ENCODE measurements around the gene GAP43. TPM values are rescaled to one million over a fixed set of nuclear protein-coding genes. Genes with fewer than 3 reads are reported as not detected.

The GAP43 gene
- total and polyA plus RNA-seq, 3 experiments from 2014 or later, result not detected

- Mint-ChIP-seq H3K9me3 (no peaks in the 10 kb centered on the region), H3K4me1 (no peaks in the 10 kb centered on the region), H3K27ac (no peak overlapping the region), H3K4me3 (no peak overlapping the region), H3K36me3 (no peaks in the 10 kb centered on the region), H3K27me3 (peaks cover 2 to 11% of the 10 kb centered on the region in 2 donors)
- DNase-seq, result no peak
- no peaks in the 10 kb centered on the region for H3K4me1 ChIP-seq (ENCODE audit: insufficient read depth, low read length)
- H3K36me3 ChIP-seq (ENCODE audit: insufficient read depth, low read length), result no peaks in the 10 kb centered on the region
- no peak overlapping the region for H3K27ac ChIP-seq (ENCODE audit: low read depth, low read length)
- no peaks in the 10 kb centered on the region for H3K9me3 ChIP-seq (ENCODE audit: low read length)
- ChIA-PET POLR2A (no interaction called here), CTCF (no interaction called here)
- H3K4me3 ChIP-seq (ENCODE audit: low read length), result no peak overlapping the region
- no peaks in the 10 kb centered on the region for H3K27me3 ChIP-seq (ENCODE audit: insufficient read depth, low read length, poor library complexity, severe bottlenecking)
Measured at GRCh38 chr3:115768661-115769060, 145.4 kb downstream of the GAP43 start.
